GM12891 (cell line): ENCODE results near the gene TIPARP.
"Not testable (repeated sequence)": the region's sequence is repeated elsewhere in the genome, so short reads cannot be mapped to it uniquely, and the experiment has no call there.

Experiments
- DNase-seq: peaks from one replicate; pipeline ENCODE4 v3.0.0; 2011; ENCODE audit warnings: low spot score; ENCODE audit not compliant: insufficient read length
- FAIRE-seq: peaks from 2 replicates; lab custom pipeline; 2011; peaks lifted over from hg19 to GRCh38; lab: Jason Lieb, UNC
- PAX5 ChIP-seq: IDR thresholded peaks from 2 replicates; pipeline ENCODE4 v1.6.1; 2011; ENCODE audit warnings: low read length, moderate library complexity, mild to moderate bottlenecking; ENCODE audit not compliant: insufficient read depth, severe bottlenecking
- POLR2A ChIP-seq: IDR thresholded peaks from 2 replicates; pipeline ENCODE4 v1.6.1; 2011; ENCODE audit warnings: low read depth, low read length, control low read depth
- POLR2AphosphoS5 ChIP-seq: IDR thresholded peaks from 2 replicates; pipeline ENCODE4 v1.6.1; 2011; ENCODE audit warnings: low read depth, low read length, control low read depth
- POU2F2 ChIP-seq: IDR thresholded peaks from 2 replicates; pipeline ENCODE4 v1.6.1; 2011; ENCODE audit warnings: low read depth, mild to moderate bottlenecking, control low read depth, low read length, moderate library complexity
- SPI1 ChIP-seq: IDR thresholded peaks from 2 replicates; pipeline ENCODE4 v1.6.1; 2011; ENCODE audit warnings: low read depth, low read length, control low read depth
- TAF1 ChIP-seq: IDR thresholded peaks from 2 replicates; pipeline ENCODE4 v1.6.1; 2011; ENCODE audit warnings: low read depth, low read length, control low read depth

The TIPARP gene

DNA sequence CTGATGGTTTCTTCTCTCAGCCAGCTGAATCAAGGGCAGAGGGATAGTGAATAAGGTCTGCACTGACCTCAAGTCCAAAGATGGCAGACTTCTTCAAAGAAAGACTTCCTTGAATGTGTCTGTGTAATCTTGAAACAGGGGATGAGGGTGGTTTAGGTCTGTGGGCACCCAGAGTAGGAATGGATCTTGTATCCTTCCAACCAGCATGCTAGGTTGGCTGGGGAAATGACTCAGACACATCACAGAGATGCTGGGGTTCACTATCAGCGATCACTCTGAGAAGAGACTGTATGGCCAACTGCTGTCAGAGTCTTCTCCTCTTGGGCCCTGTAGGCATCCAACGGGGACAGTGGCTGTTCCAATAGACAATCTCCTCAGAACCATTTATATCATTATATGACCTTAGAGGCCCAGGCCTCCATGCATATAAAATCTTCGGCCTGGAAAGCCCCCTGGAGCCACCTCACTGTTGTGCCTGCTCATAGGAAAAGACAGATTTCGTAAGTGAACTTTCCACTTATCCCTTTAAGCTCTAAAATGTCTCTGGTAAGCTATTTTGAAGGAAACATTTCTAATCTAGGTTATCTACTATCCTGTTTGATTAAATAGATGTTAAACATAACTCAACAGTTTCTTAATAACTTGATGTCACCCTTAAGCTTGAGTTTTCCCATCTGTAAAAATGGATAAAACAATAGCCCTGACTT lies 58.5 kb downstream of the TIPARP start:
- no peak for DNase-seq
- FAIRE-seq: no peak
- no peak for TF ChIP-seq PAX5
- TF ChIP-seq TAF1: no peak
- TF ChIP-seq POU2F2: no peak
- TF ChIP-seq POLR2A: no peak
- TF ChIP-seq POLR2AphosphoS5: no peak
- no peak for TF ChIP-seq SPI1

DNA sequence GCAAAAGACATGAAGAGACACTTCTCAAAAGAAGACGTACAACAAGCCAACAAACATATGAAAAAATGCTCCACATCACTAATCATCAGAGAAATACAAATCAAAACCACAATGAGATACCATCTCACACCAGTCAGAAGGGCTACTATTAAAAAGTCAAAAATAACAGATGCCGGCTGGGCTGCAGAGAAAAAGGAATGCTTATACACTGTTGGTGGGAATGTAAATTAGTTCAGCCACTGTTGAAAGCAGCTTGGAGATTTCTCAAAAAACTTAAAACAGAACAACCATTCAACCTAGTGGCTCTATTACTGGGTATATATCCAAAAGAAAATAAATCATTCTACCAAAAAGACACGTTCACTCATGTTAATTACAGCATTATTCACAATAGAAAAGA lies 60.3 kb downstream of the TIPARP start:
- not testable (repeated sequence) for FAIRE-seq, DNase-seq

DNA sequence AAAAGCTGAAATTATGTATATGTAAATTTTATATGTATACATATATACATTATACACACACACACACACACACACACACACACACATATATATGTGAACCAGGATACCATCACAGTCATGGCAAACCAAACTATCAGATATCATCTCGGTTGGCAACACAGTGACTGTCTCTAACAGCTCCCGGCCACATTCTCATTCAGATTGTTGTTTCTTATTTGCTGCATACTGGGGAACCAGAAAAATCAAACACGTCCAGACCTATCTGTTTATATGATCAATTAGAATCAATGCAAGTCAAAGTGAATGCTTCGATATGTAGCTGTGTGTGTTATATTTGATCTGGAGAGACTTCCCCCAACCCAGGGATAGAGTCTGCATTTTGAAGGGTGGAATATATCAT lies 61.1 kb downstream of the TIPARP start:
- no peak for FAIRE-seq
- no peak for DNase-seq
- TF ChIP-seq TAF1 (no peak), POLR2A (no peak), POU2F2 (no peak), PAX5 (no peak), POLR2AphosphoS5 (no peak), SPI1 (no peak)

DNA sequence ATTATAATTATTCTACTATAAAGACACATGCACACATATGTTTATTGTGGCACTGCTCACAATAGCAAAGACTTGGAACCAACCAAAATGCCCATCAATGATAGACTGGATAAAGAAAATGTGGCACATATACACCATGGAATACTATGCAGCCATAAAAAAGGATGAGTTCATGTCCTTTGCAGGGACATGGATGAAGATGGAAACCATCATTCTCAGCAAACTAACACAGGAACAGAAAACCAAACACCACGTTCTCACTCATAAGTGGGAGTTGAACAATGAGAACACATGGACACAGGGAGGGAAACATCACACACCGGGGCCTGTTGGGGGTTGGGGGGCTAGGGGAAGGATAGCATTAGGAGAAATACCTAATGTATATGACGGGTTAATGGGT lies 62.7 kb downstream of the TIPARP start:
- not testable (repeated sequence) for FAIRE-seq, DNase-seq

DNA sequence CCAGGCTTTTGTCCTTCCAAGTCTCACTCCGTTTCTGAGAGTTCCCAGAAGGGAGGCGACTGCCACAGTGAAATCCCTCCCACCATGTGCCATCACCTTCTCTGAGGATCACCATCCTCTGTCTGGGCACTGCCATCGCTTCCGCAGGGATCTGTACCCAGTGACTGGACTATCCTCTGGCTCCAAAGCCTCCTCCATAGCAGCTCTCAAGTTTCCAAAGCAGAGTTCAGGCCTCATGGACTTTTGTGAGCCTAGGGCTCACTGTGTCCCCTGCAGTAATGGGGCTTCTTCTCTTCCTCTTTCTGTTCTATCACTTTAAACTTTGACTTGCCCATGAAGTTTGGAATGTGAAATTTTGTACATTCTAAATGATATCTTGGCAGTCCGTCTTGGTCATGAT lies 63.9 kb downstream of the TIPARP start:
- TF ChIP-seq TAF1 (no peak), POU2F2 (no peak), PAX5 (no peak), POLR2A (no peak), POLR2AphosphoS5 (no peak), SPI1 (no peak)
- no peak for FAIRE-seq
- no peak for DNase-seq

DNA sequence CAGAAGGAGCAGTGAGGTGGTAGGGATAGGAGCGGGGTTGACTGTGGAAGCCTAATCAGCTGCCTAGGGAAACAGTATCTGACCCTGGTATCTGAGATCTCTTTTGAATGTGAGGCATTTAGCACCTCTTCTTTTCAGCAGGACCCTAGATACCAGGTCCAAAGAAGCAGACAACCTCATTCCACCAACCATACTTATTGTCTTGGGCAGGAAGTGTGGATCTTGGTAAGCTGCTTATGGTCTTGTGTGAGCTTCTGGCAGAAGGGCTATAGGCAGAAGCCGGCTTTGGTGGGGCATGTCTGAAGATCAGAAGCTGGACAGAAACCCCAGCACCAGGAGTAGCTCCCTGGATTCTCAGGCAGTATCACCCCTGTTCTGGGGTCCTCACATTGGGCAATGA lies 65.6 kb downstream of the TIPARP start:
- no peak for FAIRE-seq
- DNase-seq: no peak
- TF ChIP-seq POU2F2: no peak
- no peak for TF ChIP-seq POLR2A
- no peak for TF ChIP-seq POLR2AphosphoS5
- TF ChIP-seq SPI1: no peak
- no peak for TF ChIP-seq PAX5
- TF ChIP-seq TAF1: no peak

DNA sequence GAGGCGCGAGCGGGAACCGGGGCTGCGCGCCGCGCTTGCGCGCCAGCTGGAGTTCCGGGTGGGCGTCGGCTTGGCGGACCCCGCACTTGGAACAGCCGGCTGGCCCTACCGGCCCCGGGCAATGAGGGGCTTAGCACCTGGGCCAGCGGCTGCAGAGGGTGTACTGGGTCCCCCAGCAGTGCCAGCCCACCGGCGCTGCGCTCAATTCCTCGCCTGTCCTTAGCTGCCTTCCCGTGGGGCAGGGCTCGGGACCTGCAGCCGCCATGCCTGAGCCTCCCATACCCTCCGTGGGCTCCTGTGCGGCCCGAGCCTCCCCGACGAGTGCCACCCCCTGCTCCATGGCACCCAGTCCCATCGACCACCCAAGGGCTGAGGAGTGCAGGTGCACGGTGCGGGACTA lies 66.2 kb downstream of the TIPARP start:
- not testable (repeated sequence) for FAIRE-seq, DNase-seq

DNA sequence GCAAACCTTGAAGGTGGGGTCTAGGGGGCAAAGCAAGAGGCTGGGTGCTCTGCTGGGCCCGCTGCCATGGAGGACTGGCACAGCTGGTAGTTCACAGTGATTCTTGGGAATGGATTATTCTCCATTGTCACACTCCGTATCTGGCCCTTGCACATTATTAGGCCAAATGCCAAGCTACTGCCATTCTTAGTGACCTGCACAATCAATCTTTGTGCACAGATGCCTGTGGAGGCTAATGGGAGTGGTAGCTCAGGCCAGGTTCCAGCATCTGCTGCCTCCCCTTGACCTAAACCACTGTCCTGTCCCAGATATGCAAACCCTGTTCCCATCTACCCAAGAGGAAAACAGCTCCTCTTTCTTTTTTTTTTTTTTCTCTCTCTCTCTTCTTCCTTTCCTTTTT lies 67.5 kb downstream of the TIPARP start:
- TF ChIP-seq POU2F2 (no peak), SPI1 (no peak), POLR2AphosphoS5 (no peak)
- DNase-seq (no peak), FAIRE-seq (no peak)

DNA sequence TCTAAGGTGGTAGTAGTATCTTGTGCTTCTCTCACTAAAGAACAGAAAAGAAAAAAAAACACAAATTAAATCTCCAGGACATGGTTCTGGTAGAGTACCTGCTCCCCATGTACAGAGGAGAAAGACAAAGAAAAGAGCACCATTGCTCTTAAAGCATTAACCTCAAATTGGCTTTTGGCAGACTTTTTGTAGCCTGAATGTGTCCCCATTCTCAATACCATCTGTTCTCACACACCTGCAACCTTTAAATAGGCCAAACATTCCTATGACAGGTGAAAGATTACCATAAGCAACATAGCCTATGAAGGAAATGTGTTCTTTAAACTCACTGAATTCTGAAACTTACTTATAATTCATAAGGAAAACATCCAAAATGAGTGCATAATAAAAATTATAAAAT lies 68.0 kb downstream of the TIPARP start:
- DNase-seq (no peak), FAIRE-seq (no peak)
- TF ChIP-seq PAX5: no peak
- TF ChIP-seq TAF1: no peak
- TF ChIP-seq SPI1: no peak
- no peak for TF ChIP-seq POLR2AphosphoS5
- no peak for TF ChIP-seq POU2F2
- no peak for TF ChIP-seq POLR2A

DNA sequence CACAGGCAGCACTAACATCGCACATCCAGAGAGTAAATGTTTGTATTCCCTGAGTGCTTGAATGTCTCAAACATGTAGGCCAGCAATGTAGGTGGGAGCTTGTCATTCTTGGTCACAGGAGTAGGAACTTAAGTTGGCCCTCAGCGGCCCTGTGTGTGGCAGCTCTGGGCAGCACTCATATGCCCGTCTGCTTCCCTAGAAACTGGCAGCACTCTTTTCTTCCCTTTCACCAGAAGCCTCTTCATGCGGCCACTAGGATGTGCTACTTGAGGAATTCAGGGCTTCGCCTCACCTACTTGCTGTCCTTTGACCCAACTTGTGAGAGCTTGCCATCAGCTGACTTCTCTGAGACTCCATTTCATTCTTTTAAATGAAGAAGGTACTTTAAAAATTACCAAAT lies 69.5 kb downstream of the TIPARP start:
- no peak for FAIRE-seq
- TF ChIP-seq POU2F2 (no peak), POLR2AphosphoS5 (no peak), TAF1 (no peak), SPI1 (no peak), PAX5 (no peak), POLR2A (no peak)
- DNase-seq: no peak

DNA sequence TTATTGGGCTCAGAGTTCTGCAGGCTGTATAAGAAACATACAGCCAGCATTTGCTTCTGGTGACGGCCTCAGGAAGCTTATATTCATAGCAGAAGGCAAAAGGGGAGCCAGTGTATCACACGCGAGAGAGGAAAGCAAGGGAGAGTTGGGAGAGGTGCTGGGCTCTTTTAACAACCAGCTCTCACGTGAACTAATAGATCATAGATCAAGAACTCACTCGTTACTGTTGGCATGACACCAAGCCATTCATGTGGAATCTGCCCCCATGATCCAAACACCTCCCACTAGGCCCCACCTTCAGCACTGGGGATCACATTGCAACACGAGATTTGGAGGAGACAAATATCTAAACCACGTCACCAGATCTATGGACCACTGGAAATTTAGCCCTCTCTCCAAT lies 70.2 kb downstream of the TIPARP start:
- FAIRE-seq (no peak), DNase-seq (no peak)
- TF ChIP-seq POLR2AphosphoS5 (no peak), POU2F2 (no peak), TAF1 (no peak), POLR2A (no peak), PAX5 (no peak), SPI1 (no peak)

DNA sequence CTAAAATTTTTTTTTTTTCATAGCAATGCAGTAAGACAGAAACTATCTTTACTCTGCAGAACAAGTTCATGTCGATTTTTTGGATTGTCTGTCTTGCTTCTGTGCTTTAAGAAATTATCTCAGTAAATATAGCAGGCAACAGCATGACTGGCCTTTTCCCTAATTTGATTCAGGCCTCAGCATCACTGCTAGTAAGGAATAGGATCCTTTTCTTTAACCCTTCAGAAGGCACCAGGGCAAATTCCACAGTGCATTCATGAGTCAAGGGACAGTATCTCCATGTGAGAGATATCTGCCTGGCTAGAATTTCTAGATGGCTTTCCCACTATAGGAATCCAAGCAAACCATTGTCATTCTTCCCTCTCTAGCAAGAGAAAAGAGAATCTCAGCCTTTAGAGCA lies 71.4 kb downstream of the TIPARP start:
- FAIRE-seq (no peak), DNase-seq (no peak)
- TF ChIP-seq POU2F2 (no peak), SPI1 (no peak), POLR2AphosphoS5 (no peak), TAF1 (no peak), POLR2A (no peak), PAX5 (no peak)
